SK-N-MC (cell line): Measurements from ENCODE around the gene PRKCQ.

Experiments used
- DNase-seq: peaks from one replicate; pipeline ENCODE4 v3.0.0-alpha.2; 2011; ENCODE audit warnings: low read depth, low spot score
- H3K27ac ChIP-seq: fragments of 200-600 bp; sonication (generic); 2 replicates; pipeline ENCODE4 v1.5.1; 2016; ENCODE audit warnings: mixed run types
- H3K36me3 ChIP-seq: fragments of 200-600 bp; sonication (generic); 2 replicates; pipeline ENCODE4 v1.6.1; 2017; ENCODE audit warnings: antibody characterized with exemption, low read length, mixed read lengths; ENCODE audit not compliant: insufficient read depth
- H3K4me3 ChIP-seq: fragments of 200-600 bp; sonication (generic); 2 replicates; pipeline ENCODE4 v1.5.1; 2016
- H3K9ac ChIP-seq: fragments of 200-600 bp; sonication (generic); 2 replicates; pipeline ENCODE4 v1.8.0; 2017; ENCODE audit warnings: mixed run types, mixed read lengths; ENCODE audit not compliant: insufficient read length
- H3K9me3 ChIP-seq: fragments of 200-600 bp; sonication (generic); 2 replicates; pipeline ENCODE4 v1.6.1; 2017; ENCODE audit warnings: low read depth, mild to moderate bottlenecking, antibody characterized with exemption, low read length, moderate library complexity, mixed read lengths
- EZH2 ChIP-seq: fragments of 200-600 bp; sonication (generic); IDR thresholded peaks from one replicate; pipeline ENCODE4 v1.6.1; 2017; ENCODE audit warnings: antibody characterized with exemption
- FOXP2 ChIP-seq: optimal IDR thresholded peaks from 2 replicates; pipeline ENCODE3; 2011; ENCODE audit warnings: mild to moderate bottlenecking, moderate library complexity; ENCODE audit not compliant: insufficient read depth; ENCODE audit errors: extremely low read length, control extremely low read depth
- POLR2AphosphoS5 ChIP-seq: IDR thresholded peaks from 2 replicates; pipeline ENCODE4 v1.6.1; 2012; ENCODE audit warnings: mild to moderate bottlenecking, low read depth, low read length, borderline replicate concordance

The PRKCQ gene

DNA sequence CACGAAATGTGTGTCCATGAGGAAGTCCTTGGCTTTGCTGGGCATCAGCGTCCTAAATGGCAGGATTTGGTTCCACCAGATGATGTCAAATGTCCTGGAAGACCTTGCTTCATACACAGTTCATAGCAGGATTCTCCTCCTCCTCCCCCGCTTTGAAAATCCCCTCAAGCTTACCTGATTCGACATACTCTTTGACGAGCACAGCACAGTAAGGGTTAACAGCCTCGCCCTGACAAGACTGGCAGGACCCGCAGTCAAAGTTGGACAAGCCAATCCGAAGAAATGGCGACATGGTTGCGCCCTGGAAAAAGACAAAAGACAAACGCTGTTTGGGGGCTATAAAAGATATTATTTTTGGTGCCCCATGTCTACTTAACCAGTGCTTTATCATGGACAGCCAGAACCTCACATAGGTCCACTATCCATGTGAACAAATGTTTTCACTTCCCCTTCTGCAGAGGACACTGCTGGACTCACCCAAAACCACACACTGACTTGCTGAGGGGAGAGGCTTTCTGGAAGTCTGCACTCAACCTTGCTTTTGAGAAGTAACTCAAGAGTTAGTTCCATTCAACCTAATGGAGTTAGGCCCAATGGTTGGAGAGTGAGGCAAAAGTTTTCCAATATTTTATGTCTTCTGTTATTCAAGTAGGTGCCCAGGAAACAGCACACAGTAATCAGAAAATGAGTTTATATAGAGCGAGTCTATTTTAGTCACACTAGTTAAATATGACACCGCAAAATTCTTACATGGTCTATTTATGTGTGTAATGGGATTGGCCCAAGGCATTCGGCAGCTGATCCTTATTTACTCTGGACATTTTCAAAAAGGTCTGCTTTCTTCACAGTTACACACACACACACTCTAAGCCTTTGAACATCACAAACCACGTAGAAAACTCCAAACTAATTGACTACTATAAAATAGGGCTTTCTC lies 65.0 kb downstream of the PRKCQ start:
- no peaks in the 10 kb centered on the region for H3K9me3 ChIP-seq
- TF ChIP-seq POLR2AphosphoS5 (no peak), FOXP2 (no peak), EZH2 (no peak)
- H3K4me3 ChIP-seq, result no peak overlapping the region
- no peaks in the 10 kb centered on the region for H3K36me3 ChIP-seq
- no peak overlapping the region for H3K9ac ChIP-seq
- no peak overlapping the region for H3K27ac ChIP-seq
- no peak for DNase-seq

DNA sequence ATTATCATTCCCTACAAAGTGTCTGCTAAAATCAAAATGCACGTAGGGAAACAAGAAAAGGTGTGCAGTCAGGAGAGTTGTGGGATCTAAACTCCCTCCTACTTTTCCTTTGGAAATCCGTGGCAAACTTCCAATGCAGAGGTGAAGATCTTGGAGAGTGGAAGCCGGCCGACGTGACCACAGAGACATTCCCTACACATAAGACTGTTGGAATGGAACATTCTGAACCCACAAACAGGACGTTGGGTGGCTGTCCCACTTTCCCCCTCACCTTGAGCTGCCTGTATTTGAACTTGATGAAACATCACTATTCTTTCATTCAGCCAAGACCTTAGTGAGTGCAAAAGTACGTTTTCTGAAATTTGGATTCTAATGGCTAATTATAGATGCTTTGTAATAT lies 65.9 kb downstream of the PRKCQ start:
- no peaks in the 10 kb centered on the region for H3K36me3 ChIP-seq
- no peak for TF ChIP-seq EZH2
- TF ChIP-seq FOXP2, result no peak
- TF ChIP-seq POLR2AphosphoS5, result no peak

DNA sequence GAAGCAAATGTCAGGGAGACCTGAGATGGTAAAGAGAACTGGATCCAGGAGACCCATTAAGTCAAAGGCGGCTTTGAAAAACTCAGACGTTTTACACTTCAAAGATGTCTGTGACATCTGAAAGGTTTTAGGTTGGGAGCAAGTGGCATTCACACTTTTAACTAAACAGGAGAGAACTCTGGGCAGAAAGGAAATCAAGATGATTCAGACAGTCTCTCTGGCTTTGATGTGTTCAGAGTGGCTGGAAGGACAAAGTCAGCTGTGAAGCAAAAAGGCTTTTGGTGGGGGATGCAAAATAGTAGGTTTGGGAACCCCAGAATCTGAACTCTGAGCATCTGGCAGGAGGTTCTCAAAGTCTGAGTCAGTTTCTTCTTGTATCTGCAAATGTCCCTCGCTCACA lies 66.6 kb downstream of the PRKCQ start:
- no peak for TF ChIP-seq EZH2
- TF ChIP-seq POLR2AphosphoS5, result no peak
- TF ChIP-seq FOXP2, result no peak
- Histone ChIP-seq H3K9ac (no peak overlapping the region), H3K4me3 (no peak overlapping the region), H3K27ac (no peak overlapping the region), H3K9me3 (no peaks in the 10 kb centered on the region), H3K36me3 (no peaks in the 10 kb centered on the region)
- no peak for DNase-seq

More for the DNA sequence above, 65.9 kb downstream of the PRKCQ start:
- no peak overlapping the region for H3K27ac ChIP-seq
- H3K9ac ChIP-seq, result no peak overlapping the region
- DNase-seq, result no peak
- no peaks in the 10 kb centered on the region for H3K9me3 ChIP-seq
- H3K4me3 ChIP-seq, result no peak overlapping the region

DNA sequence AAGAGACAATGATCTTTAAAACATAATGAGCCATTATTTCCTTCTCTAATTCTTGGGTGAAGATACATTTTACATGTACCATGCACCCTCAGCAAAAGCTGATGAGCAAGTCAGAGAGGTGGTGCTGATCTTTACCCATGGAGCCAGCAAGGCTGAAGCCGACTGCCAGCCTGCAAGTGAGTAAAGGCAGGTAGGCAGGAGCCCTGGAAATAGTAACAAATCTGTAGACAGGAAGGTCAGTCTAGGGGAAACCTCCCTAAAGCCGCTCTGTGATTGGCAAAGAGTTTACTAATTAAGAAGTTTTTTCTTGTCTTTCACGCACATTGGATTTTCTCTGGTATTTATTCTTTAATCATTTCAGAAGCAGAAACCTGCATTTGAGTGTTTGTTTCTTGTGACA lies 67.9 kb downstream of the PRKCQ start:
- TF ChIP-seq EZH2 (no peak), POLR2AphosphoS5 (no peak), FOXP2 (no peak)
- DNase-seq, result no peak
- no peaks in the 10 kb centered on the region for H3K36me3 ChIP-seq
- no peaks in the 10 kb centered on the region for H3K9me3 ChIP-seq
- H3K4me3 ChIP-seq, result no peak overlapping the region
- no peak overlapping the region for H3K27ac ChIP-seq
- H3K9ac ChIP-seq, result no peak overlapping the region

DNA sequence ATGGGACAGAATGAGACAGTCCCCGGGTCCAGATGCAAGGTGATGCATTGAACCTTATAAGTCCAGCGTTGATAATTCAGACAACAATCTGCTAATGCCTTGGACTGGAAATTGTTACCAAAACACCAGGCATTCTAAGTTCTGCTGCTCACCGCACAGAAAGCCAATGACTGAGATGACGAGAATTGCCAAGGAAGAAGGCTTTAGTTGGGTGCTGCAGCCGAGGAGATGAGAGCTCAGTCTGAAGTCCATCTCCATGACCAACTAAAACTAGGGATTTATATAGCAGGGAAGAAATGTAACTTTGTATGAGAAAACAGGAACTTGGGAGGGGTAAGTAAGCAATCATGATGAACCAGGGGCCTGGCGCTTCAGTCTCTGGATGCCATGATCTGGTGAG lies 68.7 kb downstream of the PRKCQ start:
- Histone ChIP-seq H3K9me3 (no peaks in the 10 kb centered on the region), H3K9ac (no peak overlapping the region), H3K36me3 (no peaks in the 10 kb centered on the region), H3K27ac (no peak overlapping the region), H3K4me3 (no peak overlapping the region)
- no peak for DNase-seq
- no peak for TF ChIP-seq EZH2
- no peak for TF ChIP-seq POLR2AphosphoS5
- no peak for TF ChIP-seq FOXP2

DNA sequence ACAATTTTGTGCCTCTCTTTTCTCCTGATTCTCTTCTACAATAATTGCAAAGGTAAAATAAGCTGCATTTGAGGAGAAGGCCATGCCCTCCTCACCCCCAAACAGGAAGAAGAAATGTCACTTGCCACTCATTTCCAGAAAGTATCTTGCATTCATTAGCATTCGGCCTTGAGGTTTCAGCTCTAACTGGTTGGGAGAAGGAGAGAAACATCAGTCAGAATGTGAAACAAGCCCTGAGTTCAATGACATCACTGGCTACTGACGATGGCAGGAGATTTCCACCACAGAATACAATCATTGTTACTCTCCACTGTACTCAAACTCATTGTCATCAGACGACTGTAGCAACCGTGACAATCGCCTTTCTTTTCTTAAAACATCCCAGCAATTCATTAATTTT lies 72.8 kb downstream of the PRKCQ start:
- H3K36me3 ChIP-seq, result no peaks in the 10 kb centered on the region
- no peak for TF ChIP-seq FOXP2
- TF ChIP-seq EZH2, result no peak
- TF ChIP-seq POLR2AphosphoS5, result no peak
- H3K9me3 ChIP-seq, result no peaks in the 10 kb centered on the region
- no peak overlapping the region for H3K4me3 ChIP-seq
- DNase-seq, result no peak
- H3K27ac ChIP-seq, result no peak overlapping the region
- no peak overlapping the region for H3K9ac ChIP-seq

DNA sequence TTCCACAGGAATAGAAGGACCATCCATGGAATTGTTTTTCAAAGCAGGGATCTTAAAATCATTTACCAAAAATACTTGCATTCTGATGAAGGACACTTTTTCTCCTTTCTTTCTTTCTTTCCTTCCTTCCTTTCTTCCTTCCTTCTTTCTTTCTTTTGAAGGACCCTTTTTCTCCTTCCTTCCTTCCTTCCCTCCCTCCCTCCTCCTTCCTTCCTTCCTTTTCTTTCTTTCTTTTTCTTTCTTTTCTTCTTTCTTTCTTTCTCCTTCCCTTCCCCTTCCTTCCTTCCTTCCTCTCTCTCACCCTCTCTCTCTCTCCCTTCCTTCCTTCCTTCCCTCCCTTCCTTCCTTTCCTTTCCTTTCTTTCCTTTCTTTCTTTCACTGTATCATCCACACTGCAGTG lies 74.8 kb downstream of the PRKCQ start:
- Histone ChIP-seq H3K27ac (no peak overlapping the region), H3K4me3 (no peak overlapping the region), H3K36me3 (no peaks in the 10 kb centered on the region), H3K9me3 (no peaks in the 10 kb centered on the region), H3K9ac (no peak overlapping the region)
- TF ChIP-seq FOXP2, result no peak
- TF ChIP-seq EZH2, result no peak
- no peak for TF ChIP-seq POLR2AphosphoS5
- DNase-seq, result no peak

DNA sequence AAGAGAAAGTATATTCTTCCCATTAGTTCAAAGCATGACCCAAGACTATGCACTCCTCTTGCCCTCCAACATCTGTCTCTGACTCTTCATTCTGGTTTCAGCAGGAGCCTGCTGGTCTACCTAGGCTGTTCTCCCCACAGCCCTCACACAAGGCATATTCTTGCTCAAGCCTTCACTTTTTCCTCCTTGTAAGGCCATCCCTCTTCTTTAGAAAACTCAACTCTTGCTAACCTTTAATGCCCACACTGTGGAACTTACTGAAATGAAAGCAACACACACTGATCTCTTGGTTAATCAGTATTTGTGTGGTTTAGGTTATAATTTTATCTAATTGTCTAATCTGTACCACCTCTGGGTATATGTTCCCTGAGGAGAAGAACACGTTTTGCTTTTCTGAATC lies 75.8 kb downstream of the PRKCQ start:
- no peak overlapping the region for H3K4me3 ChIP-seq
- TF ChIP-seq FOXP2, result no peak
- TF ChIP-seq POLR2AphosphoS5, result no peak
- no peak for TF ChIP-seq EZH2
- no peaks in the 10 kb centered on the region for H3K9me3 ChIP-seq
- H3K9ac ChIP-seq, result no peak overlapping the region
- H3K27ac ChIP-seq, result no peak overlapping the region
- no peak for DNase-seq
- no peaks in the 10 kb centered on the region for H3K36me3 ChIP-seq

DNA sequence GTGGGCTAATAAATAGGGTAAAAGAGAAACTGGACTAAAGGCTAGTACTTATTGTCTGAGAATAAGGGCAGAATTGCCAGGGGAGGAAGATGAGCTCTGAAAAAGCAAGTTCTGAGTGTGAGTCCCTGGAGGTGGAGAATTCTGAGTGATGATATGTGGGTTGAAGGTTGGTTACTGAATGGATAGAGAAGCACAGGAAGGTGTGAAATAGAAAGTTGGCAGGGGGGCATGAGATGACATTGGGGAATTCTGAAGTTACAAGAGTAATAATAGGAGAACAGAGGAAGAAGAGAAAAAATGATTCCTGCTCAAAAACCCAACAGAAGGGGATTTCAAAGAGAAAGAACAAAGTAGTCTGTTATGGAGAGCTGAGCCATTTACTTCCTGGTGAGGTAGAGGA lies 76.9 kb downstream of the PRKCQ start:
- DNase-seq, result no peak
- TF ChIP-seq POLR2AphosphoS5 (no peak), FOXP2 (no peak), EZH2 (no peak)
- H3K27ac ChIP-seq, result no peak overlapping the region
- no peak overlapping the region for H3K9ac ChIP-seq
- H3K36me3 ChIP-seq, result no peaks in the 10 kb centered on the region
- H3K9me3 ChIP-seq, result no peaks in the 10 kb centered on the region
- H3K4me3 ChIP-seq, result no peak overlapping the region
